NCI-H526 treated with DMSO at 0.1 percent for 48 hours (cell line): ENCODE data around the gene LRRFIP1.
"Not testable (repeated sequence)": the region's sequence is repeated elsewhere in the genome, so short reads cannot be mapped to it uniquely, and the experiment has no call there.

Experiments used
- DNase-seq: peaks from one replicate; lab custom pipeline; 2025; lab: John Stamatoyannopoulos, UW

The LRRFIP1 gene

GRCh38 chr2:237596520-237597195 is 30.7 kb upstream of the LRRFIP1 start:
- DNase-seq: no peak

GRCh38 chr2:237597196-237598145 is 29.9 kb upstream of the LRRFIP1 start:
- no peak for DNase-seq

GRCh38 chr2:237598468-237599208 is 28.7 kb upstream of the LRRFIP1 start:
- no peak for DNase-seq

- no peak for DNase-seq
Measured at GRCh38 chr2:237599465-237600110, 27.8 kb upstream of the LRRFIP1 start.

- DNase-seq: no peak
Measured at GRCh38 chr2:237600205-237600846, 27.1 kb upstream of the LRRFIP1 start.

- DNase-seq: no peak
Measured at GRCh38 chr2:237601453-237602116, 25.8 kb upstream of the LRRFIP1 start.

- DNase-seq: no peak
Measured at GRCh38 chr2:237602409-237602808, 25.0 kb upstream of the LRRFIP1 start.

GRCh38 chr2:237603049-237603717 is 24.2 kb upstream of the LRRFIP1 start:
- no peak for DNase-seq

- no peak for DNase-seq
Measured at GRCh38 chr2:237603718-237604362, 23.5 kb upstream of the LRRFIP1 start.

GRCh38 chr2:237604391-237604790 is 23.0 kb upstream of the LRRFIP1 start:
- no peak for DNase-seq

GRCh38 chr2:237604960-237605359 is 22.4 kb upstream of the LRRFIP1 start:
- peak; percentile 26 for DNase-seq

- DNase-seq: not testable (repeated sequence)
Measured at GRCh38 chr2:237606522-237606921, 20.9 kb upstream of the LRRFIP1 start.

- DNase-seq: no peak
Measured at GRCh38 chr2:237612527-237613357, 14.6 kb upstream of the LRRFIP1 start.

- DNase-seq: no peak
Measured at GRCh38 chr2:237613679-237614078, 13.7 kb upstream of the LRRFIP1 start.

- DNase-seq: no peak
Measured at GRCh38 chr2:237614151-237614720, 13.2 kb upstream of the LRRFIP1 start.

- no peak for DNase-seq
Measured at GRCh38 chr2:237615631-237616249, 11.6 kb upstream of the LRRFIP1 start.

- no peak for DNase-seq
Measured at GRCh38 chr2:237616373-237616733, 11.0 kb upstream of the LRRFIP1 start.
